ENCODE data around the gene ELOVL3.
A peak's percentile ranks its signal among the peaks of the same experiment; 100 is the strongest.
"Not testable (repeated sequence)": the region's sequence is repeated elsewhere in the genome, so short reads cannot be mapped to it uniquely, and the experiment has no call there.

Gene ELOVL3

GRCh38 chr10:102225646-102226541 is at the start of gene ELOVL3:
ELOVL3 (plus strand) TSS chr10:102226299; CDS start chr10:102226549, 250 bp downstream.
- peak; percentile 87 for DNase-seq

GRCh38 chr10:102184606-102185005 is 41.5 kb upstream of the ELOVL3 start:
- DNase-seq, result no peak

- no peak for DNase-seq
Measured at GRCh38 chr10:102185272-102185671, 40.8 kb upstream of the ELOVL3 start.

- no peak for DNase-seq
Measured at GRCh38 chr10:102185811-102186527, 40.1 kb upstream of the ELOVL3 start.

GRCh38 chr10:102188298-102188940 is 37.7 kb upstream of the ELOVL3 start:
- no peak for DNase-seq

GRCh38 chr10:102188941-102189898 is 36.9 kb upstream of the ELOVL3 start:
- not testable (repeated sequence) for DNase-seq

- no peak for DNase-seq
Measured at GRCh38 chr10:102191956-102192355, 34.1 kb upstream of the ELOVL3 start.

- no peak for DNase-seq
Measured at GRCh38 chr10:102195296-102195870, 30.7 kb upstream of the ELOVL3 start.

- DNase-seq, result peak; percentile 30
Measured at GRCh38 chr10:102196893-102197292, 29.2 kb upstream of the ELOVL3 start.

GRCh38 chr10:102198027-102198426 is 28.1 kb upstream of the ELOVL3 start:
- DNase-seq, result no peak

- no peak for DNase-seq
Measured at GRCh38 chr10:102200751-102201640, 25.1 kb upstream of the ELOVL3 start.

- DNase-seq, result no peak
Measured at GRCh38 chr10:102202386-102202785, 23.7 kb upstream of the ELOVL3 start.

- no peak for DNase-seq
Measured at GRCh38 chr10:102208311-102209035, 17.6 kb upstream of the ELOVL3 start.

GRCh38 chr10:102211615-102212299 is 14.3 kb upstream of the ELOVL3 start:
- DNase-seq, result no peak

GRCh38 chr10:102213599-102213998 is 12.5 kb upstream of the ELOVL3 start:
- not testable (repeated sequence) for DNase-seq

GRCh38 chr10:102219370-102219769 is 6.7 kb upstream of the ELOVL3 start:
- no peak for DNase-seq

GRCh38 chr10:102220612-102221011 is 5.5 kb upstream of the ELOVL3 start:
- DNase-seq, result no peak

- DNase-seq, result no peak
Measured at GRCh38 chr10:102222797-102223196, 3.3 kb upstream of the ELOVL3 start.

- DNase-seq, result no peak
Measured at GRCh38 chr10:102226542-102226870, 407 bp downstream of the ELOVL3 start.

- no peak for DNase-seq
Measured at GRCh38 chr10:102227050-102227449, 951 bp downstream of the ELOVL3 start.
